Amygdala (tissue), 56 donors: Measurements from ENCODE around the gene CEP112.
A peak's percentile ranks its signal among the peaks of the same experiment; 100 is the strongest.
"Not testable (repeated sequence)": the region's sequence is repeated elsewhere in the genome, so short reads cannot be mapped to it uniquely, and the experiment has no call there.

Source experiments
- DNase-seq, 56 donors: peaks; one replicate each; lab custom pipeline; 2025; lab: John Stamatoyannopoulos, UW

The CEP112 gene

DNA sequence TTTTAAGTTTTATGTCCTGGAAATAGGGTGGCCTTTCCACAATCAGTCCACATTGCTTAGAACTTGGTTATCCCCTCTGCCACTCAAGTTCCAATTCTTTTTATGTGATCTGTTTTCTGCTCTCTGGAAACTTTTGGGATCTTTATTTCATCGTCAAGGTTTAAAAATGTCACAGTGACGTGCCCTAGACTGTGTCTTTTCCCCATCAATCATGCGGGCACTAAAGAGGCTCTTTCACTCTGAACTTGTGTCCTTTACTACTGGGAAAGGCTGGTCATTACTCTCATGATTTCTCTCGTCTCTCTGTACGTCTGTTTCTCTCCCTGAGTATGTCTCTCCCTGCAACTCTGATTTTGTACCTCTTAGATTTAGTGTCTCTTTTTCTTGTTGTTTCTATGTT is 440.7 kb downstream of the CEP112 start:
- no peak for DNase-seq

DNA sequence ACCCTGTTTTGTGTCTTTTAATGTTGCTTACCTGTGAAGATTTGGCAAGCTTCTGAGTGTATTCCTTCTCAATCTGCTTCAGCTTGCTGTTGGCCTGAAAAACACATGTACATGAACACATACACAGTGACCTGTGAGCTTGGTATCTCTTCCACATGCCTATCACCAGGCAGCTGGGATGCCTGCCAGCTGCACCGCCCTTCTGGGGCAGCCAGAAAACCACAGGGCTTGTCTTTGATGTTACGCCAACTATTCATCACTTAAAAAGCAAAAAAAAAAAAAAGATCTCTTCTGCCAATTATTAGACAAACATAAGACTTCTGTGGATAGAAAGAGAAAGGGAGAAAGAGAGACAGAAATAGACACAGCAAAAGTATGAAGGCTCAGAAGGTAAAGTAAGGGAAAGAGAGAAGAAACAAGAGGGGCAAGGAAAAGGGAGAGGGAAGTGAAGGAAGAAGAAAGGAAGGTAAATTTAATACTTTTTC is 441.3 kb downstream of the CEP112 start:
- peak in 8 of 56 donors; percentile 2 to 49 (median 3) for DNase-seq

DNA sequence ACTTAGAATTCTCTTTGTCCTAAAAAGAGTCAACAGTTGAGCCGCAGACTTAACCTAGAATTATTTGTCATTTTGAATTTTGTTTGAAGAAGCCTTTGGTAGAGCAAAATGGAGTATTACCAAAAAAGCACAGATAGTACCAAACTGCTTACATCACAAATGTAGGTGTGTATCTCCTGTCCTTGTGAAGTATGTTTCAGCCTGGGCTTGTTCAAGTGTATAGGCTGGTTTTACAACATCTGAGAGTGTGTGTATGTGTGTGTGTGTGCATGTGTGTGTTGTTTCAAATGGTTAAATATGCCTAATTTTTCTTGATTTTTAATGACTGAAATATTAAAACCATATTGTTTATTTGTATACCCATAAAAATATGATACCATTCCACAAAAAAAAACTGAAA is 441.8 kb downstream of the CEP112 start:
- DNase-seq = no peak

DNA sequence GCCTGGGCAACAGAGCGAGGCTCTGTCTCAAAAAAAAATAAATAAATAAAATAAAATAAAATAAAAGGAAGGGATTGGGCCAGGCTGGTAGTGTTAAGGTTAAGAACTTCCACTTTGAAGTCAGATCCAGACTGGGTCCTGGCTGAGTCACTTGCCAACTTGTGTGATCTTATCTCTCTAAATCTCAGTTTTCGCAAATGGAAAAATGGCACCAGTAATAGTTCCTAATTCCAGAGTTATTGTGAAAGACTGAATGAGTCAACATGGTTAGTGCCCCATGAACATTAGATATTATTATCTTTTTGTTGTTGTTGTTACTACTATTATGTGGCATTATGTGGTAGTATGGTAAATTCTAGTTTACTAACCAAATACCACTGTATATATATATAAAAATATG is 442.5 kb downstream of the CEP112 start:
- DNase-seq = no peak

DNA sequence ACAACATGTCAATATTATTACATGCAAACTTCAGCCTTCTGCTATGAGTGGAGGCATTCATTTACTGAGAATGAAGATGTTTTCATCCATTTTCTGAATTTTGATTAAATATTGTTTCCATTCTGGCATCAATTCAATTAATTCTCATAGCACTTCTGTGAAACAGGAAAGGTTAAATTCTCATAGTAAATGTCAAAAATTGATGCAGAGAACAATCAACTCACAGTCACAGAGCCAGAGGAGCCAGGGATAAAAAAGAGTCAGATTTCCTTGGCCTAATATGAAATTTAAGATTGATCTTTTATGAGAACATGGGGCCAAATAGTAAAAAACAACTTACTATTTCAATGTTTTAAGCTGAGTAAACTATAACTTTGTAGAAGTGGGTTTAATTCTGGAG is 446.7 kb downstream of the CEP112 start:
- DNase-seq = no peak

DNA sequence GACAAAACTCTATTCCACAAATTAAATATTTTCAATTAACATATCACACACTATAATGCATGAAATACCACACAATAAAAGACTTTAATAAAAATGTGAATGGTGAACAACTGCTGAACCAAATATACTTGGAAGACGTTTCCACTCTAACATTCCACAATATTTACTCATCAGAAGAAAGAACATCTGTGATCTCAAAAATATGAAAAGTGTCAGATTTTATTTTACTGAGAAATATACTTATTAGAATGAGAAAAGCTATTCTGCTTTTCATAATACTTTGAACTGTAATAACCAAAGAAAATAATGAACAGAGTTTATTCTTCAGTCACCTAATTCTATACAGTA is 448.7 kb downstream of the CEP112 start:
- DNase-seq = no peak

DNA sequence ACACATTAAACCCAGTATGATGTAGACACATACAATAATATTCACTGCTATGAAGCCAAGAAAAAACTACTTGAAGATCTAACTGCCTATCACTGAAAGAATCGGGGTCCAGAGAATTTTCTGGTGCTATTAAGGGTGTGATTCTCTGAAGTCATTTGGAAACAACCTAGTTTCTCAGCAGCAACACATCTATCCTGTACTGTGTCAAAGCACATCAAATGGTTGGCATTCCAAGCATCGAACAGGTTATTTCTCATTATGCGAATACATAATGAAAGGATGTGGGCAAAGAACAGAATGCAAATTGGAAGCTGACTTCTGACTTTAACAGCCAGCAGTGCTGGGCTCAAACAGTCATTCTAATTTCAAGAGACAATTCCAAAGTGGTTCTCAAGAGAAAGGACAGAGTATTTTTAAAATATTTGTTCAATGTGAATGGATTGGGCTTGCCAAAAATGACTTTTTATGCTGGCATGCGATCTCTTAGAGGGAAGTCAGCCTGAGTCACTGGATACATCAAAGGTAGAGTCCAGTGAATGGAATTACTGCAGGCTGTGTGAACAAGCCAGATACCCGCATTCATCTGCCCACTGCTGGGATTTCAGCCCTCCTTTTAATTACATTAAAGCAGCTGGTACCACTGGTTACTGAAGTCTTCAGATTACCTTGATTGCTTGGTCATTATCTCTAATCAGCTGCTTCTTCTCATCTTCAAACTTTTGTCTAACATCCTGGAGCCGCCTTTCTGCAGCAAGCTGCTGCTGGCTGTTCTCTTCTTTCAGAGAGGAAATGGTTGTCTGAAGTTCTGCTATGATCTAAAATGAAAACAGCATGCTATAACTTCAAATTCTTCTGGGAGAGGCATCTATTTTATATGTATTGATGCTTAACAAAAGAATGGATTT is 449.3 kb downstream of the CEP112 start:
- DNase-seq = no peak

DNA sequence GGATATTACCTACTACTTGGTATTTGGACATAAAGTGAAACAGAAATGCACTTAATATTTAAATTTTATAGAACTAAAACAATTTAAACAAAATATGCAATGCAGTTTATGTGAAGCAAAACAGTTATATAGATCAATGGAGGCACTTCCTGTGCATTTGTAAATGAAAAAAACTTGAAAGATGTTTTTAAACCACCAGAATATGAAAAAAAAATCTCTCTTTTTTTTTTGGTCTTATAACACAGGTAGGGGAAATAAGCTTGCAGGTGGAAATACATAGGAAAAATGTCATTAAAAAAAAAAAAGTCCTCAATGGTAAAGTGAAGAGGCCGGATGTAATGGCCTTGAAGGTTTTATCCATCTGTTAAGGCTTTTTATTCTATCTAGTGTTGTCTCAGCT is 450.2 kb downstream of the CEP112 start:
- DNase-seq = no peak

DNA sequence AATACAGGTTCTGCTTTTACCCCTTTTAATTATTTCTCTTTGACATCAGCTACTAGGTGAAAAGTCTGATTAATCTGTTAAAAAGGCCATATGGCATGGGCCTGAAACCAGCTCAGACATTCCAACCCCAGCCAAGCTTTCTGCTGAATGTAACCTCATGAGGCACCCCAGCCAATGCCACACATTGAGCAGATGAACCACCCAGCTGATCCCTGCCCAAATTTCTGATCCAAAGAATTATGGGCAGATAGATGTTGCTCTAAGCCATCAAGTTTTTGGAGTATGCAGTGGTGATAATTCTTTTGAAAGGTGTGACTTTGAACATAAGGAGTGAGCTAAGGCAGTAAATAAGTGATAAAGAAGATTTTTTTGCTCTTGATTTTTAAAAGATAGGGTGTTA is 452.9 kb downstream of the CEP112 start:
- DNase-seq = no peak

DNA sequence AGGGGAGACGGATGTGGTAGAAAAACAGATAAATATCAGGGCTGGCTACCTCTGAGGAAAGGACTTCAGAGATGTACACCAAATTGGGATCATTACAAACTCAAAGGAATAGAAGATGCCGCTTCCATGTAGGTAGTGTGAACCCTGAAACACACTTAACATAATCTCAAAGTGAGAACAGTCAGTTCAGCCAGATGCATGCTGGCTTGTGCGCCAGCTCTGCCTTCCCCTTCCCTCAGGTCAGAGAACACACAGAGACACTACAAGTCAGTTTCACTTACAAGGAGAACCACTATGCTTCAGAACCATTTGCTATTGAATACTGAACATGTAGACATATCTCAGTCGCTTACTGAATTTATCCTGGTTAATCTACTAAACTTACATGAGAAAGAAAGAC is 454.5 kb downstream of the CEP112 start:
- no peak for DNase-seq

DNA sequence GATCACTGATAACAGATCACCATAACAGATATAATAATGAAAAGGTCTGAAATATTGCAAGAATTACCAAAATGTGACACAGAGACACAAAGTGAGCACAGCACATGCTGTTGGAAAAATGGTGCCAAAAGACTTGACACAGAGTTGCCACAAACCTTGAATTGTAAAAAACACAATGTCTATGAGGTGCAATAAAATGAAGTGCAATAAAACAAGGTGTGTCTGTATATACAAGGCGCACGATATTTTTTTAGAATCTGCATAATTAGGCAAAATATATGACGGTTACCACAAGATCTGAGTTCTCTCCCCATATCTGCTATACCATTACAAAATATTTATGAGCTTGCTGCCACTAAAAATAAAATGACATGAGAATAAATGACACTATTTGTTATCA is 458.6 kb downstream of the CEP112 start:
- no peak for DNase-seq

DNA sequence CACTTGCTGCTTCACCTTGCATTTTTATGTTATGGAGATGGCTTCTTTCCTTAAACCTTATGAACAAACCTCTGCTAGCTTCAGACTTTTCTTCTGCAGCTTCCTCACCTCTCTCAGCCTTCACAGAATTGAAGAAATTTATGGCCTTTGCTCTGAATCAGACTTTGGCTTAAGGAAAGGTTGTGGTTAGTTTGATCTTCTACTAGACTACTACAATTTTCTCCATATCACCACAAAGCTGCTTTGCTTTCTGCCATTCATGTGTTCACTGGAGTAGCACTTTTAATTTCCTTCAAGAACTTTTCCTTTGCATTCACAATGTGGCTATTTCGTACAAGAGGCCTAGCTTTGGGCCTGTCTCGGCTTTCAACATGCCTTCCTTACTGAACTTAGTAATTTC is 459.3 kb downstream of the CEP112 start:
- DNase-seq = not testable (repeated sequence)

DNA sequence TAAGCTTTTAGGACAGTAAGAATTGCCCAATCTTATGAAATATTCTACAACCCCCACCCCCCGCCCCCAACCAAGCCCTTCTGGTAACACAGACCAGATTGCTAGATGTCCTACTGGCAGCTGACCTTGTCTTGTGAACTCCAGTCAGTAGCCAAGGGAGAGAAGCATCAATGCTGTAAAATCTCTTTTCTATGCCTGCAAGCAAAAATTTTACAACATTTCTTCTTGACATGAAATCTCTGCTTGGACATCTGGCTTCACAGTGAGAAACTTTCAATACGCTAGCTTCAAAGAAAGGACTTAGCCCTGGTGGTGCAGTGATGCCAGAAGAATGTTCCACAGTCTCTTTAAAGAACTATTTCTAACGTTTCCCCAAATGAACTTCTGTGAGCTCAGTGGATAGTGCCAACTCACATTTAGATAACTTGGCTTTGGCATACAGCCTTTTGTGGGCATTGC is 461.2 kb downstream of the CEP112 start:
- no peak for DNase-seq

DNA sequence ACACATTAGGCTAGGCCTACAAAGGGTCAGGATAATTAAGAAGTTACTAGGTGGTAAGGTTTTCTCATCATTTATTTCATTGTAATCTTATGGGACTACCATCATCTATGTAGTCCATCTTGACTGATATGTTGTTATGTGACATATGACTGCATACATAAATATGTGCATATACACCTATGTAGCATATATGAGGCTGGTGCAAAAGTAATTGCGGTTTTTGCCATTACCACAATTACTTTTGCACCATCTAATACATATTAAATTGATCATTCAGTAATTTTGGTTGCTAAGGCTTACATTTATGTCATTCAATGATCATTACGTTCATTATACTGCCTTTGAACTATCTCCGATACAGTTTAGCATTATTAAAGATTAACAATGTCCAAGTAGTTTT is 462.7 kb downstream of the CEP112 start:
- no peak for DNase-seq

DNA sequence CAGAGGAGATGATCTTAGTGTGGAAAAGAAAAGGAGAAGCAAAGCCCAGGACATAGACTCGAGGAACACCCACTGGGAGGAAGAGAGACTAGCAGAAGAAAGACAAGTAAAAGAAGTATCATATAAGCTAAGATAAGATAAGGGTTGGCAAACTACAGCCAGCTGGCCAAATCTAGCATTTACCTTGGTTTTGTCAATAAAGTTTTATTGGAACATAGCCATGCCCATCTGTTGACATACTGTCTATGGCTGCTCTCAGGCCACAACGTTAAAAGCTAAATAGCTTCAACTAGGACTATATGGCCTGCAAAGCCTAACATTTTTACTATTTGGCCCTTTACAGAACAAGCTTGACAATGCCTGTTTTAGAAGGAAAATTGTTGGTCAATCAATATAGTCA is 464.1 kb downstream of the CEP112 start:
- DNase-seq = no peak

DNA sequence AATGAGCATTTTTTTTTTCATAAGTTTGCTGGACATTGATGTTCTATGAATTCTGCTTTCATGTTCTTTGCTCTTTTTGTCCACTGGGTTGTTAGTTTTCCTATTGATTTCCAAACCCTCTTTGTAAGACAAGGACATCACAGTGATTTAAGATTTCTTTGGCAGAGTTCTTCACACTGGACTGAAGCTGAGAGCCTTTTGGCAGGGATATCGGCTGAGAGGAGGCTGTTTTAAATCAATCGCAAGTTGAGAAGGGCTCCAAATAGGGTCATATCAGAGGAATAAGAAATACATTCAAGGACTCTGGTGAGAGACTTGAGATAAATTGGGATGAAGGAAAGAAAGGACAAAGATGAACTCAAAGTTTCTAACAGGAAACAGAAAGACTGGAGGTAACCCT is 464.7 kb downstream of the CEP112 start:
- no peak for DNase-seq

DNA sequence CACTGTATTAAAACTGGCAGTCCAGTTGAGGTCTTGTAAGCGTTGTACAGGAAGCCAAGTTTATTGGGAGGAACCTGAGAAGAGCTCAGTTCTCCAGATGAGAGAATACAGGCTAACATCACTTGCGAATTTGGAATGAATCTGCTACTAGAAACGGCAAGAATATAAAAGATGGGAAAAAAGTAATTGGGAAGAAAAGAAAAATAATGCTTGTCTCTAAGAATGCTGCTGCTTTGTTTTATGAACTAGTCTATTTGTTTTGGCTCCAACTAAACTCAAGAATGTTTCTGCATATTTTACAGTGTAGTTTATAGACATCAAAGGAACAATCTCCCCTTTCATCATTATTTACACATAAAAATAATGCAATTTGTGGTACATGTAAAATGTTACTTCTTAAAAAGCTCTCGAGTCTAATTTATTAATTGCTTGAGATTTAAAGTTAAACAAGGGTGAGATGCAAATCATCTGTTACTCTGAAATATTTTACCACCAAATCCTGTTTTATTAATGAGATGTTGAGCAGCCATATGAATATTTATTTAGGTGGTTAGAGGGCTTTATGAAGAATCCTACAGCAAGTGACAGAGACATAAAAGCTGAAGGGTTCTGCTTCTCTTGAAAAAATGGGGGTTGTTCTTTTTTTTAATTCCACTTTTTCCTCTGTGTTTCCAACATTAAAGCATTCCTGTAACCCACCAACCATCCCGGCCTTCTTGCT is 468.3 kb downstream of the CEP112 start:
- DNase-seq = no peak

DNA sequence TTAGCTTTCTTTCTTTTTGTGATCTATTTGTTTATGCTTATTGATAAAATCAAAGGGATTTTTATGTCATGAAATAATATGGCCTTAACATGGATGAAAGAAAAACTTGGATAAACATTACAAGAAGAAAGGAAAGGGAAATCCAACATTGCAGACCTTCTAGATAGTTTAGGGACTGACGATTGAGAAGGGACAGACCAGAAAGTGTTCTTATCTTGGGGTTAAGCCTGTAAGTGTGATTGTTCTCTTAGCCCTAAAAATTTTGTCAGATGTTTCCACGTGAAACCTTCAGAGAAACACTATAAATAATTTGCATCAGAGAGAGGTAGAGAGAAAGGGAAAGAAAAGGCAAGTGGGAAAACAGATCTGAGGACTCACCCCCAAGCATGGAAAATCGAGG is 473.3 kb downstream of the CEP112 start:
- DNase-seq = no peak

DNA sequence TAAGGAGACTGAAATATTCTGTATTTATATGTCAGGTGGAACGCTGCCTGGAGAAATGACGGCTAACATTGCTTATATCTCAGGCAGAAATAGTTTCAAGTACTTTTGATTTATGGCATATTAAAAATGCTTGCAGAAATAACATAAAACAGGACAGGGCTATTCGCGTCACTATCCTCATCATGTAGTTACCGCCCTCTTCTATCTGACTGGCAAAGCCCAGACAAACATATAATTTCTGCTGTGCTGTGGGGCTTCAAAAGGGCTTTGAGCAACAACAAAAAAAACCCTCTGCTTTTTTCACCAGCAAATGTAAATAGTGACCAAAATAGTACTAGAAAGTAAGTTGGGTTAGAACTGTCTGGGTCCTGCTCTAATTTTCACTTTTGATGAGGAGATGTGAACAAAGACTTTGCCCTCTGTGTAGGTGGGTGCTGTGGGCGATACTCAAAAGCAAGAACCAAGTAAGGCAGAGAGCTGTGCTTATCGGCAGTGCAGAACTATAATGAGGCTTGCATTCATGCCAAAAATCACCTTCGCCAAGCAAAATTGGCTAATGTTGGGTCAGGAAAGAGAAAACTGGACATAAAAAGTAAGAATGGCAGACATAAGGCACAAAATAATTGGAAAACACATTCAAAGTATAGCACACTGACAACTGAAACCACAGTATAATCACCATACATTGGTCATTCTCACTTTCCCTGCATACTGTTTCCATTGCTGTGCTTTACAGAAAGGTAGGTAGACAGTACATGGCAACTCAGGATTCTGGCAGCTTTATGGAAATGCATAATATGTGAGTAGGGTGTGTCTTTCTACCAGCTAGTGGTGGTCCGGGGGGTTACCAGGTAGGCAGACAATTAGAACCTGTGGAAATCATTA is 479.3 kb downstream of the CEP112 start:
- peak in 1 of 56 donors; percentile 1 for DNase-seq

DNA sequence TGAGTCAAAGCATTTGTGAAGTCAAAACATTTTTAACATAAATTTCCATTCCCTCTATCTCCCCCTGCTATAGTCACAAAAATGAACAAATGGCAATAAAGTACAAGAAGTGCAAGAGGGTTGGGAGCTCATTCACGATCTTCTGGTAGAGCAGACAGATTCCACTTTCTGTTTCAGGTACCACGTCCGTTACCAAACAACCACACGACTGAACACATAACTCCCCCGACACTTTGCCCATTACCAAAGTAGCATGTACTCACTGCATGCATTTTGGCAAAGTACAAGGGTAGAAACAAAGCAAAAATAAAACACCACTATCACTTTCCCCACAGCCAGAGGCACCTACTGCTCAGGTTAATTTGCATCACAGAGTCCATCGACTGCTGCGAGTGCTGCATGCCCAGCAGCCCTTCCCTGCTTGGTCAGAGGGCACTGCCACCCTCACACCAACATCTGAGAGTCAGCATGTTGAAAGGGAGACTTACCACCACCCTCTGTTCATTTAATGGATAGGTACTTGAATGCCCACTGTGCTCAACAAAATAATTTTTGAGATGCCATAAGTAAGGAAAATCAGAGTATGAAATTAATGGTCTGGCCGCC is 480.2 kb downstream of the CEP112 start:
- no peak for DNase-seq
